Muscle of back (tissue), 11 donors: ENCODE results near the gene DCTN5. TPM values are rescaled to one million over a fixed set of nuclear protein-coding genes. Genes with fewer than 3 reads are reported as not detected.
A peak's percentile ranks its signal among the peaks of the same experiment; 100 is the strongest.
"Not testable (repeated sequence)": the region's sequence is repeated elsewhere in the genome, so short reads cannot be mapped to it uniquely, and the experiment has no call there.

ENCODE experiments used
- DNase-seq, 3 donors: peaks; one replicate each; pipeline versions ENCODE4 v3.0.0 to v3.0.0-alpha.2; 2013
- polyA plus RNA-seq, 10 donors: library from polyadenylated mRNA; unstranded; fragments of 120-200 nt; gene quantifications; one replicate each; pipeline ENCODE4 v1.2.1, GENCODE V29; 2013; ENCODE audit not compliant: insufficient read length in 10 of 10

Gene DCTN5
- polyA plus RNA-seq, 10 donors: 35.7 to 46.4 (median 43.1) TPM

GRCh38 chr16:23691483-23692189 lies 50.4 kb downstream of the DCTN5 start:
- no peak for DNase-seq

GRCh38 chr16:23692190-23692837 lies 51.0 kb downstream of the DCTN5 start:
- DNase-seq: no peak

GRCh38 chr16:23694265-23694643 lies 53.0 kb downstream of the DCTN5 start:
- no peak for DNase-seq

GRCh38 chr16:23694644-23695373 lies 53.5 kb downstream of the DCTN5 start:
- peak in 1 of 3 donors; percentile 63 for DNase-seq

- DNase-seq: no peak
Measured at GRCh38 chr16:23695756-23696155, 54.5 kb downstream of the DCTN5 start.

- no peak for DNase-seq
Measured at GRCh38 chr16:23699100-23699499, 57.8 kb downstream of the DCTN5 start.

GRCh38 chr16:23700093-23700492 lies 58.8 kb downstream of the DCTN5 start:
- DNase-seq: no peak

GRCh38 chr16:23700509-23700908 lies 59.2 kb downstream of the DCTN5 start:
- no peak for DNase-seq

- no peak for DNase-seq
Measured at GRCh38 chr16:23701045-23701444, 59.8 kb downstream of the DCTN5 start.

GRCh38 chr16:23702951-23703350 lies 61.7 kb downstream of the DCTN5 start:
- no peak for DNase-seq

- no peak for DNase-seq
Measured at GRCh38 chr16:23704772-23705516, 63.7 kb downstream of the DCTN5 start.

- DNase-seq: no peak
Measured at GRCh38 chr16:23705517-23705902, 64.2 kb downstream of the DCTN5 start.

- DNase-seq: no peak
Measured at GRCh38 chr16:23706439-23706838, 65.2 kb downstream of the DCTN5 start.

GRCh38 chr16:23709536-23709935 lies 68.3 kb downstream of the DCTN5 start:
- DNase-seq: no peak

- no peak for DNase-seq
Measured at GRCh38 chr16:23710008-23710407, 68.7 kb downstream of the DCTN5 start.

GRCh38 chr16:23710504-23710903 lies 69.2 kb downstream of the DCTN5 start:
- DNase-seq: no peak

GRCh38 chr16:23711785-23712184 lies 70.5 kb downstream of the DCTN5 start:
- DNase-seq: no peak

- no peak for DNase-seq
Measured at GRCh38 chr16:23712976-23713375, 71.7 kb downstream of the DCTN5 start, which contains the start of gene ERN2. Gene ERN2 (minus strand): TSS chr16:23713222. CDS start chr16:23713187, 35 bp downstream.

GRCh38 chr16:23716484-23716883 lies 75.2 kb downstream of the DCTN5 start:
- DNase-seq: no peak

GRCh38 chr16:23722613-23723240 lies 81.5 kb downstream of the DCTN5 start:
- DNase-seq: not testable (repeated sequence)

GRCh38 chr16:23724096-23724784 lies 83.0 kb downstream of the DCTN5 start:
- no peak for DNase-seq
